ENCODE data around the gene CSN2. TPM values are rescaled to one million over a fixed set of nuclear protein-coding genes. Genes with fewer than 3 reads are reported as not detected.

CSN2 gene
- total RNA-seq, 2 experiments from 2014 or later = not detected

DNA sequence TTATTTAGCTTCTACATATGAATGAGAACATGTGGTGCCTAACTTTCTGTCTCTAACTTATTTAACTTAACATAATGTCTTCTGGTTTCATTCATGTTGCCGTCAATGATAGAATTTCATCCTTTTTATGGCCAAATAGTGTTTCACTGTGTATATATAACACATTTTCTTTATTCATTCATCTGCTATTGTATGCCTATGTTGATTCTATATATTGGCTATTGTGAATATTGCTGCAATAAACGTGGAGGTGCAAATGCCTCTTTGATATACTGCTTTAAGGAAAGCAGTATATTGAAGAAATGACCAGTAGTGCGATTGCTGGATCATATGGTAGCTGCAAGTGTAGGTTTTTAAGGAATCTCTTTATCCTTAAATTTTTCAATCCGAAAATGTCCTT lies 44.7 kb downstream of the CSN2 start:
- intact Hi-C loops (cut with DNase I, micrococcal nuclease) = no loop called here
- DNase-seq = no peak
- H3K27me3 Mint-ChIP-seq = no peaks in the 10 kb centered on the region
- ChIA-PET CTCF (no interaction called here), POLR2A (no interaction called here)
- no peak overlapping the region for H3K4me3 ChIP-seq (ENCODE audit: low read length)
- no peak overlapping the region for H3K27ac ChIP-seq (ENCODE audit: low read depth in 1 of 2, low read length in 2 of 2)
- no peaks in the 10 kb centered on the region for H3K4me1 ChIP-seq (ENCODE audit: insufficient read depth, low read length)
- H3K27ac Mint-ChIP-seq = no peak overlapping the region
- no peak overlapping the region for H3K4me3 Mint-ChIP-seq
- no peak for TF ChIP-seq CTCF (IDR thresholded peaks at IDR 0.05)
- H3K27me3 ChIP-seq (ENCODE audit: control insufficient read depth in 1 of 2, insufficient read depth in 2 of 2, low read length in 2 of 2) = no peaks in the 10 kb centered on the region
- H3K4me1 Mint-ChIP-seq (ENCODE audit: low read depth) = no peaks in the 10 kb centered on the region
- H3K36me3 Mint-ChIP-seq (ENCODE audit: low read depth) = no peaks in the 10 kb centered on the region
- no peaks in the 10 kb centered on the region for H3K9me3 Mint-ChIP-seq
- H3K36me3 ChIP-seq (ENCODE audit: insufficient read depth, low read length) = no peaks in the 10 kb centered on the region
- peaks cover 0 to 8% of the 10 kb centered on the region in 2 experiments for H3K9me3 ChIP-seq (ENCODE audit: control insufficient read depth in 1 of 2, insufficient read depth in 1 of 2, low read length in 2 of 2)
- ATAC-seq (ENCODE audit: poor library complexity) = no peak

GRCh38 chr4:69910016-69910782 lies 55.3 kb downstream of the CSN2 start:
- no peak for ATAC-seq (ENCODE audit: poor library complexity)

GRCh38 chr4:69909195-69909594 lies 56.3 kb downstream of the CSN2 start:
- ATAC-seq (ENCODE audit: poor library complexity) (no peak), DNase-seq (no peak)
- ChIA-PET POLR2A (no interaction called here), CTCF (no interaction called here)
- H3K4me1 ChIP-seq (ENCODE audit: insufficient read depth, low read length) = no peaks in the 10 kb centered on the region
- H3K27ac Mint-ChIP-seq = no peak overlapping the region
- no peaks in the 10 kb centered on the region for H3K36me3 ChIP-seq (ENCODE audit: insufficient read depth, low read length)
- no peaks in the 10 kb centered on the region for H3K36me3 Mint-ChIP-seq (ENCODE audit: low read depth)
- peaks cover 8% of the 10 kb centered on the region for H3K27me3 Mint-ChIP-seq
- H3K27ac ChIP-seq (ENCODE audit: low read depth in 1 of 2, low read length in 2 of 2) = no peak overlapping the region
- no peaks in the 10 kb centered on the region for H3K27me3 ChIP-seq (ENCODE audit: control insufficient read depth in 1 of 2, insufficient read depth in 2 of 2, low read length in 2 of 2)
- H3K4me3 Mint-ChIP-seq = no peak overlapping the region
- no peaks in the 10 kb centered on the region for H3K9me3 Mint-ChIP-seq
- H3K4me3 ChIP-seq (ENCODE audit: low read length) = no peak overlapping the region
- H3K9me3 ChIP-seq (ENCODE audit: control insufficient read depth in 1 of 2, insufficient read depth in 1 of 2, low read length in 2 of 2) = peaks cover 0 to 3% of the 10 kb centered on the region in 2 experiments
- no peaks in the 10 kb centered on the region for H3K4me1 Mint-ChIP-seq (ENCODE audit: low read depth)
- TF ChIP-seq CTCF (IDR thresholded peaks at IDR 0.05) = no peak
- intact Hi-C loops (cut with DNase I, micrococcal nuclease) = no loop called here

More at GRCh38 chr4:69910016-69910782, 55.3 kb downstream of the CSN2 start:
- H3K9me3 Mint-ChIP-seq = no peaks in the 10 kb centered on the region
- H3K27ac Mint-ChIP-seq = no peak overlapping the region
- no peaks in the 10 kb centered on the region for H3K4me1 Mint-ChIP-seq (ENCODE audit: low read depth)
- no peak overlapping the region for H3K4me3 Mint-ChIP-seq
- ChIA-PET CTCF (no interaction called here), POLR2A (no interaction called here)
- Histone ChIP-seq H3K4me3 (ENCODE audit: low read length) (no peak overlapping the region), H3K9me3 (ENCODE audit: control insufficient read depth in 1 of 2, insufficient read depth in 1 of 2, low read length in 2 of 2) (peaks cover 0 to 3% of the 10 kb centered on the region in 2 experiments), H3K27ac (ENCODE audit: low read depth in 1 of 2, low read length in 2 of 2) (no peak overlapping the region), H3K36me3 (ENCODE audit: insufficient read depth, low read length) (no peaks in the 10 kb centered on the region), H3K27me3 (ENCODE audit: control insufficient read depth in 1 of 2, insufficient read depth in 2 of 2, low read length in 2 of 2) (no peaks in the 10 kb centered on the region), H3K4me1 (ENCODE audit: insufficient read depth, low read length) (no peaks in the 10 kb centered on the region)
- no peak for DNase-seq
- TF ChIP-seq CTCF (IDR thresholded peaks at IDR 0.05) = no peak
- H3K27me3 Mint-ChIP-seq = peaks cover 8% of the 10 kb centered on the region
- H3K36me3 Mint-ChIP-seq (ENCODE audit: low read depth) = no peaks in the 10 kb centered on the region
- intact Hi-C loops (cut with DNase I, micrococcal nuclease) = no loop called here
